Endothelial cell of umbilical vein (primary cell): ENCODE data around the gene KCTD13. TPM values are rescaled to one million over a fixed set of nuclear protein-coding genes. Genes with fewer than 3 reads are reported as not detected.

Source experiments
- BruUV-seq: library from RNA; stranded (reverse); fragments of 400-500 nt; replicated peaks from 2 replicates; lab custom pipeline; 2021; lab: Mats Ljungman, UMichigan
- CTCF ChIA-PET: fragments of 300-600, 350-600 bp; sonication (Branson Sonifier 250); formaldehyde crosslinking; loops from one replicate; lab custom pipeline; 2021; ENCODE audit warnings: antibody characterized with exemption, inconsistent platforms; lab: Charles Lee
- POLR2A ChIA-PET: fragments of 300-600, 350-600 bp; sonication (Branson Sonifier 250); formaldehyde crosslinking; loops from one replicate; lab custom pipeline; 2021; ENCODE audit warnings: antibody characterized with exemption, inconsistent platforms; lab: Charles Lee
- DNase-seq: peaks from one replicate; pipeline ENCODE4 v3.0.0-alpha.2; 2011; ENCODE audit warnings: low read depth, low spot score
- FAIRE-seq: peaks from 2 replicates; lab custom pipeline; 2011; peaks lifted over from hg19 to GRCh38; lab: Jason Lieb, UNC
- H2AFZ ChIP-seq: 2 replicates; pipeline ENCODE4 v1.6.0; 2012; ENCODE audit warnings: low read depth, low read length, control low read depth, inconsistent platforms
- H3K27ac ChIP-seq: 2 replicates; pipeline ENCODE4 v1.5.1; 2011; ENCODE audit warnings: low read depth, mild to moderate bottlenecking, control low read depth, low read length, moderate library complexity; ENCODE audit not compliant: insufficient read depth
- H3K27me3 ChIP-seq, 2 experiments: 2 replicates each; pipeline versions ENCODE4 v1.6.0 to v1.6.1; 2011; ENCODE audit warnings: low read length in 2 of 2, mixed read lengths in 1 of 2; ENCODE audit not compliant: control insufficient read depth in 2 of 2, insufficient read depth in 2 of 2
- H3K36me3 ChIP-seq, 2 experiments: 2 replicates in 1 of 2; 3 replicates in 1 of 2; pipeline ENCODE4 v1.5.1; 2011; ENCODE audit warnings: low read length in 2 of 2, mild to moderate bottlenecking in 1 of 2, moderate library complexity in 1 of 2; ENCODE audit not compliant: control insufficient read depth in 2 of 2, insufficient read depth in 2 of 2; ENCODE audit errors: extremely low read depth in 1 of 2
- H3K4me1 ChIP-seq: 3 replicates; pipeline ENCODE4 v1.5.1; 2011; ENCODE audit warnings: mild to moderate bottlenecking, low read length; ENCODE audit not compliant: control insufficient read depth, insufficient read depth; ENCODE audit errors: extremely low read depth
- H3K4me2 ChIP-seq: 2 replicates; pipeline ENCODE4 v1.6.1; 2011; ENCODE audit warnings: low read length, control low read depth, mixed read lengths; ENCODE audit not compliant: insufficient read depth
- H3K4me3 ChIP-seq, 3 experiments: fragments of 200-600 bp in 1 of 3; sonication (generic), shearing (Covaris generic) in 1 of 3; replicated peaks in 1 of 3; 2 replicates each; pipeline ENCODE4 v1.5.1; 2011 to 2016; ENCODE audit warnings: control low read depth in 3 of 3, low read length in 3 of 3, mild to moderate bottlenecking in 2 of 3, inconsistent platforms in 1 of 3, low read depth in 1 of 3, moderate library complexity in 1 of 3; ENCODE audit not compliant: insufficient read depth in 1 of 3
- H3K79me2 ChIP-seq: 2 replicates; pipeline ENCODE4 v1.6.0; 2012; ENCODE audit warnings: low read length, inconsistent platforms; ENCODE audit not compliant: control insufficient read depth, insufficient read depth
- H3K9ac ChIP-seq: replicated peaks from 2 replicates; pipeline ENCODE3; 2011; ENCODE audit warnings: low read length, control low read depth; ENCODE audit not compliant: insufficient read depth; ENCODE audit errors: extremely low read depth
- H3K9me1 ChIP-seq: replicated peaks from 3 replicates; pipeline ENCODE4 v1.6.0; 2011; ENCODE audit warnings: mild to moderate bottlenecking, low read length; ENCODE audit not compliant: control insufficient read depth, insufficient read depth; ENCODE audit errors: extremely low read depth
- H3K9me3 ChIP-seq: replicated peaks from 2 replicates; pipeline ENCODE4 v1.5.1; 2012; ENCODE audit warnings: low read length, inconsistent platforms; ENCODE audit not compliant: control insufficient read depth, insufficient read depth
- H4K20me1 ChIP-seq: replicated peaks from 2 replicates; pipeline ENCODE3; 2011; ENCODE audit warnings: mild to moderate bottlenecking, low read length; ENCODE audit not compliant: control insufficient read depth, insufficient read depth; ENCODE audit errors: extremely low read depth
- EZH2 ChIP-seq: IDR thresholded peaks from 2 replicates; pipeline ENCODE4 v1.6.1; 2012; ENCODE audit warnings: borderline replicate concordance, low read depth, mild to moderate bottlenecking, moderate library complexity, low read length, inconsistent platforms; ENCODE audit not compliant: severe bottlenecking
- FOS ChIP-seq: IDR thresholded peaks from 2 replicates; pipeline ENCODE4 v1.6.1; 2011; ENCODE audit warnings: mild to moderate bottlenecking, low read length, moderate library complexity, borderline replicate concordance; ENCODE audit not compliant: insufficient read depth
- GATA2 ChIP-seq: IDR thresholded peaks from 2 replicates; pipeline ENCODE4 v1.7.0; 2011; ENCODE audit warnings: low read depth, mild to moderate bottlenecking, moderate library complexity, mixed read lengths, low read length; ENCODE audit not compliant: insufficient read length, insufficient read depth
- JUN ChIP-seq: IDR thresholded peaks from 2 replicates; pipeline ENCODE4 v1.6.1; 2011; ENCODE audit warnings: borderline replicate concordance, low read depth; ENCODE audit not compliant: insufficient read length, insufficient read depth
- MYC ChIP-seq: IDR thresholded peaks from one replicate; pipeline ENCODE4 v1.6.1; 2011; ENCODE audit warnings: mild to moderate bottlenecking, low read depth, low read length
- POLR2A ChIP-seq: IDR thresholded peaks from 2 replicates; pipeline ENCODE4 v1.6.1; 2012; ENCODE audit warnings: low read depth, mild to moderate bottlenecking, control low read depth, low read length
- POLR2AphosphoS5 ChIP-seq: IDR thresholded peaks from 2 replicates; pipeline ENCODE4 v1.6.1; 2012; ENCODE audit warnings: low read depth, mild to moderate bottlenecking, control low read depth, low read length, moderate library complexity; ENCODE audit not compliant: insufficient read depth
- dilution Hi-C: fragments of 300-500 bp; cut with MboI; formaldehyde crosslinking; loops from one replicate; pipeline ENCODE4 v1.15.0; 2019; ENCODE audit warnings: low sequenced_read_pairs; ENCODE audit not compliant: extremely low pct_ligation_motif_present
- intact Hi-C: fragments of 100-400 bp; cut with micrococcal nuclease; formaldehyde crosslinking; loops from one replicate; pipeline ENCODE4 v1.10.0; 2022
- polyA plus RNA-seq, 4 experiments: library from polyadenylated mRNA; depleted of rRNA in 3 of 4; stranded (reverse) in 3 of 4; unstranded in 1 of 4; fragments of >200 nt; gene quantifications; 2 replicates each; pipeline versions ENCODE4 v1.2.1 to v1.2.3, GENCODE V29; 2011 to 2012; ENCODE audit warnings: missing spikeins in 1 of 4
- total RNA-seq: library from RNA; stranded (reverse); gene quantifications from 2 replicates; pipeline ENCODE4 v1.2.3, GENCODE V29; 2021
- TF ChIP-seq, protein P1 (sequence below): IDR thresholded peaks from 2 replicates; pipeline ENCODE4 v1.6.1; 2011; ENCODE audit not compliant: insufficient read depth, insufficient read length
- TF ChIP-seq, protein P2 (sequence below), 2 donors: IDR thresholded peaks; 1 replicate in 1 of 2; 2 replicates in 1 of 2; pipeline ENCODE4 v1.5.1; 2011; ENCODE audit warnings: low read length in 2 of 2, mild to moderate bottlenecking in 2 of 2, moderate library complexity in 2 of 2, control low read depth in 1 of 2, inconsistent platforms in 1 of 2, low read depth in 1 of 2; ENCODE audit not compliant: insufficient read depth in 1 of 2; ENCODE audit errors: extremely low read depth in 1 of 2

Gene KCTD13
- total and polyA plus RNA-seq, 2 donors (not counting 3 experiments of a cell fraction or from before 2014, with no cell fraction given) = 22.6 to 24.2 TPM

DNA sequence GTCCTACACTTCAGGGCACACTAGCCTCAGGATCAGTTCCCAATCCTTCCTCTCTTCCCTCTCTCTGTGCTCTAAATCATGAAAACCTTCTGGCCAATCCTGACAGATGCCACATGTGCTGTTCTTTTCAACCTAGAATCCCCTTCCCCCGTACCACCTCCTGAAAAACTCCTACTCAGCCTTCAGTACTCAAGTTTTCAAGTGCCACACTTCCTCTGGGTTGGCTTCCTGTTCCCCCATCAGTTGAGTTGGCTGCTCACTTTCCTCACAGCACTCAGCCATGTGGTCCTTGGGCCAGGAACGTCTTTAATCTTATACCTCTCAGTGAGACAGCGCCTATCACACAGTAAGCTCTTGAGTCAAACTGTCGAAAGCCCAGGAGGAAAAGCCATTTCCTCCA lies 22.4 kb downstream of the KCTD13 start:
- Histone ChIP-seq H4K20me1 (no peaks in the 10 kb centered on the region), H3K27me3 (peaks cover under 1% of the 10 kb centered on the region in 2 experiments), H3K9me1 (no peaks in the 10 kb centered on the region), H3K79me2 (no peaks in the 10 kb centered on the region), H3K4me1 (peaks cover 5% of the 10 kb centered on the region), H3K9ac (no peak overlapping the region), H2AFZ (no peak overlapping the region), H3K27ac (no peak overlapping the region), H3K4me2 (no peak overlapping the region), H3K9me3 (no peaks in the 10 kb centered on the region), H3K4me3 (no peak overlapping the region), H3K36me3 (no peaks in the 10 kb centered on the region)
- no TSS peak for BruUV-seq
- FAIRE-seq (no peak), DNase-seq (no peak)
- TF ChIP-seq, protein P1, sequence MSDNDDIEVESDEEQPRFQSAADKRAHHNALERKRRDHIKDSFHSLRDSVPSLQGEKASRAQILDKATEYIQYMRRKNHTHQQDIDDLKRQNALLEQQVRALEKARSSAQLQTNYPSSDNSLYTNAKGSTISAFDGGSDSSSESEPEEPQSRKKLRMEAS = no peak
- TF ChIP-seq POLR2AphosphoS5 = no peak
- TF ChIP-seq, protein P2, sequence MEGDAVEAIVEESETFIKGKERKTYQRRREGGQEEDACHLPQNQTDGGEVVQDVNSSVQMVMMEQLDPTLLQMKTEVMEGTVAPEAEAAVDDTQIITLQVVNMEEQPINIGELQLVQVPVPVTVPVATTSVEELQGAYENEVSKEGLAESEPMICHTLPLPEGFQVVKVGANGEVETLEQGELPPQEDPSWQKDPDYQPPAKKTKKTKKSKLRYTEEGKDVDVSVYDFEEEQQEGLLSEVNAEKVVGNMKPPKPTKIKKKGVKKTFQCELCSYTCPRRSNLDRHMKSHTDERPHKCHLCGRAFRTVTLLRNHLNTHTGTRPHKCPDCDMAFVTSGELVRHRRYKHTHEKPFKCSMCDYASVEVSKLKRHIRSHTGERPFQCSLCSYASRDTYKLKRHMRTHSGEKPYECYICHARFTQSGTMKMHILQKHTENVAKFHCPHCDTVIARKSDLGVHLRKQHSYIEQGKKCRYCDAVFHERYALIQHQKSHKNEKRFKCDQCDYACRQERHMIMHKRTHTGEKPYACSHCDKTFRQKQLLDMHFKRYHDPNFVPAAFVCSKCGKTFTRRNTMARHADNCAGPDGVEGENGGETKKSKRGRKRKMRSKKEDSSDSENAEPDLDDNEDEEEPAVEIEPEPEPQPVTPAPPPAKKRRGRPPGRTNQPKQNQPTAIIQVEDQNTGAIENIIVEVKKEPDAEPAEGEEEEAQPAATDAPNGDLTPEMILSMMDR (IDR thresholded peaks at IDR 0.05; ENCODE audit: extremely low read depth in 1 of 2, insufficient read depth in 1 of 2, low read depth in 1 of 2, low read length in 2 of 2) = no peak
- TF ChIP-seq MYC = no peak
- no peak for TF ChIP-seq EZH2
- TF ChIP-seq GATA2 = no peak
- TF ChIP-seq POLR2A = no peak
- no peak for TF ChIP-seq FOS
- TF ChIP-seq JUN = no peak
- ChIA-PET CTCF (no interaction called here), POLR2A (interaction anchor here (0.7 kb wide), 1 partner anchor 97 kb away, joined by 4 read pairs; the partner anchor contains the start of gene MAZ)
- intact Hi-C loops (loop anchor here (10.0 kb wide), 1 partner anchor 79 kb away; the partner anchor contains the start of gene MVP), dilution Hi-C loops (no loop called here)
